ENCODE data around the gene MIER1.

GRCh38 chr1:67020765-67021164 lies 96.0 kb downstream of the MIER1 start:
- TF ChIP-seq CTCF (IDR thresholded peaks at IDR 0.05) (no peak), POLR2A (IDR thresholded peaks at IDR 0.05) (no peak)

Data from esophagus squamous epithelium (tissue), 4 donors.